BJ (cell line): Measurements from ENCODE around the gene SLC16A7. TPM values are rescaled to one million over a fixed set of nuclear protein-coding genes. Genes with fewer than 3 reads are reported as not detected.
A peak's percentile ranks its signal among the peaks of the same experiment; 100 is the strongest.

ENCODE experiments used
- CTCF ChIA-PET: fragments of 350-600 bp; formaldehyde crosslinking; extraction: SDS; loops from one replicate; lab custom pipeline; 2021; ENCODE audit warnings: antibody characterized with exemption, inconsistent platforms; lab: Yijun Ruan, JAX
- POLR2A ChIA-PET: fragments of 300-600 bp; sonication (Branson Sonifier 250); formaldehyde crosslinking; extraction: SDS; loops from one replicate; lab custom pipeline; 2021; ENCODE audit warnings: antibody characterized with exemption; lab: Charles Lee
- DNase-seq: peaks from one replicate; pipeline ENCODE4 v3.0.0-alpha.2; 2011; ENCODE audit warnings: low read depth
- H3K27me3 ChIP-seq: 2 replicates; pipeline ENCODE4 v1.6.0; 2011; ENCODE audit warnings: low read length; ENCODE audit not compliant: control insufficient read depth, insufficient read depth
- H3K36me3 ChIP-seq: 2 replicates; pipeline ENCODE4 v1.5.1; 2011; ENCODE audit warnings: low read length; ENCODE audit not compliant: control insufficient read depth, insufficient read depth
- H3K4me3 ChIP-seq: 2 replicates; pipeline ENCODE4 v1.5.1; 2011; ENCODE audit warnings: low read depth, mild to moderate bottlenecking, control low read depth, low read length
- polyA plus RNA-seq: library from polyadenylated mRNA; depleted of rRNA; stranded (reverse); fragments of >200 nt; gene quantifications from 2 replicates; pipeline ENCODE4 v1.2.3, GENCODE V29; 2011
- small RNA-seq: library from RNA; depleted of rRNA; stranded (forward); fragments of <200 nt; gene quantifications from one replicate; pipeline ENCODE3, GENCODE V24; 2012; ENCODE audit warnings: low replicate concordance, low read depth; ENCODE audit not compliant: insufficient read length
- TF ChIP-seq, protein P1 (sequence below): IDR thresholded peaks from 2 replicates; pipeline ENCODE4 v1.5.1; 2011; ENCODE audit warnings: low read depth, mild to moderate bottlenecking, control low read depth, inconsistent platforms, low read length, moderate library complexity; ENCODE audit not compliant: insufficient read depth

The SLC16A7 gene
- polyA plus RNA-seq, 1 experiment, result 23.0 TPM

DNA sequence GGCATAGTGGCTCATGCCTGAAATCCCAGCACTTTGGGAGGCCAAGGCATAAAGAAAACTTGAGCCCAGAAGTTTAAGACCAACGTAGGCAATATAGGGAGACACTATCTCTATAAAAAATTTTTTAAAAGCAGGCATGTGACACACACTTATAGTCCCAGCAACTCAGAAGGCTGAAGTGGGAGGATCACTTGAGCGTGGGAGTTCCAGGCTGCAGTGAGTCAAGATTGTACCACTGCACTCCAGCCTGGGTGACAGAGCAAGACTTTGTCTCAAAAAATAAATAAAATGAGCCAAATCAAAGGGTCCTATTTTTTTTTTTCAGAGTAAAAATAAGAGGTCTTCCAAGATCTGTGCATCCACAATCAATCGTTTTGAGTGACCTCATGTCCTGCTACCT, 237.6 kb downstream of the SLC16A7 start:
- no peak for DNase-seq
- ChIA-PET POLR2A (no interaction called here), CTCF (interaction anchor here (0.7 kb wide), 1 partner anchor 12 kb away, joined by 3 read pairs; no protein-coding TSS in a partner anchor)

GRCh38 chr12:59834659-59835474, 239.0 kb downstream of the SLC16A7 start:
- no peaks in the 10 kb centered on the region for H3K36me3 ChIP-seq
- DNase-seq, result no peak
- H3K4me3 ChIP-seq, result no peak overlapping the region
- ChIA-PET POLR2A (no interaction called here), CTCF (interaction anchor here (0.6 to 1.9 kb wide), 8 partner anchors 10 to 484 kb away, joined by 3 to 10 read pairs (median 5); no protein-coding TSS in a partner anchor)
- no peaks in the 10 kb centered on the region for H3K27me3 ChIP-seq
- TF ChIP-seq, protein P1, sequence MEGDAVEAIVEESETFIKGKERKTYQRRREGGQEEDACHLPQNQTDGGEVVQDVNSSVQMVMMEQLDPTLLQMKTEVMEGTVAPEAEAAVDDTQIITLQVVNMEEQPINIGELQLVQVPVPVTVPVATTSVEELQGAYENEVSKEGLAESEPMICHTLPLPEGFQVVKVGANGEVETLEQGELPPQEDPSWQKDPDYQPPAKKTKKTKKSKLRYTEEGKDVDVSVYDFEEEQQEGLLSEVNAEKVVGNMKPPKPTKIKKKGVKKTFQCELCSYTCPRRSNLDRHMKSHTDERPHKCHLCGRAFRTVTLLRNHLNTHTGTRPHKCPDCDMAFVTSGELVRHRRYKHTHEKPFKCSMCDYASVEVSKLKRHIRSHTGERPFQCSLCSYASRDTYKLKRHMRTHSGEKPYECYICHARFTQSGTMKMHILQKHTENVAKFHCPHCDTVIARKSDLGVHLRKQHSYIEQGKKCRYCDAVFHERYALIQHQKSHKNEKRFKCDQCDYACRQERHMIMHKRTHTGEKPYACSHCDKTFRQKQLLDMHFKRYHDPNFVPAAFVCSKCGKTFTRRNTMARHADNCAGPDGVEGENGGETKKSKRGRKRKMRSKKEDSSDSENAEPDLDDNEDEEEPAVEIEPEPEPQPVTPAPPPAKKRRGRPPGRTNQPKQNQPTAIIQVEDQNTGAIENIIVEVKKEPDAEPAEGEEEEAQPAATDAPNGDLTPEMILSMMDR, result peak; percentile 33

More for the DNA sequence above, 237.6 kb downstream of the SLC16A7 start:
- Histone ChIP-seq H3K36me3 (no peaks in the 10 kb centered on the region), H3K4me3 (no peak overlapping the region), H3K27me3 (no peaks in the 10 kb centered on the region)
- TF ChIP-seq, protein P1, result no peak

Small RNA genes within 50 kb of the gene (small RNA-seq; reads per million reads assigned to genes)
- gene AC079905.2 (not detected), gene RNU4-20P (not detected)
